ENCODE results near the gene NUP153.

DNA sequence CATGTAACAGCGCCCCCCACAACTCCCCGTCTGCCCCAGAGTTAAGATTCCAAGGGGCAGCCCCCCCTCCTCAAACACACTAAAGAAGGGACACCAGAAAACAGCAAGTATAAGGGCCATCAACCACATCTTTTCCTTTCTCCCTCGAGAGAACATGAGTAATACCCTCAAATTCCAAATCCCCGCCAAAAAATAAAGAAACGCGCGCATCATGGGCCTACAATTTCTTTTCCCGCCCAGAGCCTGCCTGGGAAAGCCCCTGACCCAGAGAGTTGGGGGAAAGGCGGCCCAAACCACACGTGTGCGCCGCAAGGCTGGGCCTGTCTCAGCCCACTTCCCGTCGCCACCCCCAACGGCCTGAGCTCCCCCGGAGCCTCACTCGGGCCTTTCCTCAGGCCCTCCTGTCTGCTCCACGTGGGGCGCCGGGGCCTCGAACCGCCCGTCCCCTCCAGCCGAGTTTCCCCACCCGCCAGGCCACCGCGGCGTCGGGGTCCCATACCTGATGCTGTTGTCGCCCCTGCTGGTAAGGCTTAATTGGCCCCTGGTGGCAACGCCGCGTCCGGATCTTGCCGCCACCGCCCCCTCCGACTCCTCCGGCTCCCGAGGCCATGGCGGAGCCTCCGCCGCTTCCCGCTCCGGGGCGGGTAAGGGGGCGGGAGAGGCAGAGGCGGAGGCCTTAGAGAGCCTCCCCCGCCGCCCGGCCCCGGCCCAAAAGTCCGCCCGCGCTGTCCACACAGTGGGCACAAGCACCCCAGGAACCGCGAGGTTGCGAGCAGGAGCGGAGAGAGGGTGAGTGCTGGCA lies 746 bp downstream of the NUP153 start:
- TF ChIP-seq CTCF (conservative IDR thresholded peaks at IDR 0.05) (peak; percentile 24), ZFX (IDR thresholded peaks at IDR 0.05) (peak; percentile 96)

All from C4-2B (cell line).